Urinary bladder (tissue), 4 donors: Measurements from ENCODE around the gene NSUN3. TPM values are rescaled to one million over a fixed set of nuclear protein-coding genes. Genes with fewer than 3 reads are reported as not detected.
"Not testable (repeated sequence)": the region's sequence is repeated elsewhere in the genome, so short reads cannot be mapped to it uniquely, and the experiment has no call there.

Experiments
- DNase-seq: peaks from one replicate; pipeline ENCODE4 v3.0.0-alpha.2; 2015; ENCODE audit errors: extremely low spot score
- H3K27ac ChIP-seq: one replicate; pipeline ENCODE4 v1.5.1; 2013; ENCODE audit warnings: low read depth, mild to moderate bottlenecking, moderate library complexity
- H3K36me3 ChIP-seq: one replicate; pipeline ENCODE4 v1.6.1; 2013; ENCODE audit warnings: mild to moderate bottlenecking, moderate library complexity; ENCODE audit not compliant: insufficient read depth
- H3K4me1 ChIP-seq: one replicate; pipeline ENCODE4 v1.6.1; 2013; ENCODE audit warnings: mild to moderate bottlenecking, moderate library complexity; ENCODE audit not compliant: insufficient read depth
- H3K4me3 ChIP-seq: one replicate; pipeline ENCODE4 v1.5.1; 2013; ENCODE audit warnings: low read depth, low read length
- WGBS: extraction: QIAGEN DNeasy Blood & Tissue Kit; methylation state at CpG from one replicate; pipeline ENCODE4 v1.1.7; 2013; 5-methylcytosine and 5-hydroxymethylcytosine counted together
- polyA plus RNA-seq: library from polyadenylated mRNA; stranded (reverse); fragments of 200-250 nt; gene quantifications from one replicate; pipeline ENCODE4 v1.2.3, GENCODE V29; 2013
- total RNA-seq: library from RNA; depleted of rRNA; stranded (reverse); fragments of >200 nt; gene quantifications from one replicate; pipeline ENCODE4 v1.2.3, GENCODE V29; 2014
- donor health status: healthy with polysubstance abuse.
- donor health status: healthy.

Gene NSUN3
- total and polyA plus RNA-seq, 2 donors, result 7.1 to 41.4 TPM

DNA sequence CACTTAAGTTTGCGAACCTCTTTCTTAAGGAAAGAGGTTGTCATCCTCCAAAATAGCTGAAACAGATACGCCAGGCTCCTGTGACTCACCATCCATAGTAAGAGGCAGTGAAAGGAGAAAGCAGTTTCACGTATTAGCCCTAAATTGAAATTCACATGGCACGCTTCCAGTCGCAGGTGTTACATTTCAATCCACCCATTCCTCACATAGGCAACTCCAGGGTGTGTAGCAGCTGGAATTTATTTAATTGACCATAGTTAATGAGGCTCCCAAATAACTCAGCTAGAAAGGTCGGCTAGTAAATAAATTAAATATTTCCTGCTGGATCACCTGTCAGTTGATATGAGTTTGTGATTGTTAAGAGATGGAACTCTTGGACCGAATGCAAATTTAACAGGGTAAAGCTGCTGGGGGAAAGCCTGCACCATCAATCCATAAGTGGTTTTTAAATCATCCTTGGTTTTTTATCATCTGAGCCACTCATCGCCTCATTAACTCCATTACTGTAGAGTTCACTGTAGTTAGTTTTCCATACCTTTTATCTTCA lies 19.6 kb downstream of the NSUN3 start:
- Histone ChIP-seq H3K4me1 (no peaks in the 10 kb centered on the region), H3K4me3 (no peak overlapping the region), H3K36me3 (no peaks in the 10 kb centered on the region), H3K27ac (no peak overlapping the region)
- WGBS, result 88% methylated on average over 8 of the region's 8 CpGs
- DNase-seq, result no peak

DNA sequence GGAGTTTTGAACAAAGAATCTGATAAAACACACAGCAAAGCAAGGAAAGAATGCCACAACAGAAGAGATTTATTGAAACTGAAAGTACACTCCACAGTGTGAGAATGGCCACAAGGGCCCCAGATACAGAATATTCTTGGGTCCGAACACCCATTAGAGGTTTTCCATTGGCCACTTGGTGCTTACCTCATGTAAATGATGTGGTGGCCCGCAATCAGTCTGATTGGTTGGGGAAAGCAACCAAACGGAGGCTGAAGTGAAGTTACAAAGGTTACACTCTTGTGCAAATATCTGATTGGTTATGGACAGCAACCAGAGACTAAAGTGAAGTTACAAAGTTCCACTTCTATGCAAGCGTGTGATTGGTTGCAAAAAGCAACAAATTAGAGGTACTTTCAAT lies 20.4 kb downstream of the NSUN3 start:
- H3K4me1 ChIP-seq, result no peaks in the 10 kb centered on the region
- no peak overlapping the region for H3K4me3 ChIP-seq
- 92% methylated on average over 4 of the region's 4 CpGs for WGBS
- no peak overlapping the region for H3K27ac ChIP-seq
- DNase-seq, result no peak
- no peaks in the 10 kb centered on the region for H3K36me3 ChIP-seq

DNA sequence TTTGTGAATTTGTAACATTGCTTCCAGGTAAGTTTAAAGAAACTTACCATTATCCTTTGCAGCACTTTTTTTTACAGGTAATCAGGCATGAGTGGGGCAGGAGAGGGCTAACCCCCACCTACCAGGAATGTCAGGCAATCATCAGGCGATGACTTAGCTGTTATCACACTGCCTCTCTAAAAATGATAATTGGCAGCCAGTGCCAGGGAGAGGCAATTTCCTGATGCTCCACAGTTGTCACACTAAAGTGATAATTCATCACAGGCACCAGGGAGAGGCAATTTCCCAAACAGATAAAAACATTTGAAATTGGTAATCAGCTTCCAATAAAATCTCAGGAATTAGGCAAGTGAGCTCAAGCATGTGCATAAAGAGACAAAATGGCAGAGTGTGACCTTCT lies 26.3 kb downstream of the NSUN3 start:
- no peak overlapping the region for H3K27ac ChIP-seq
- H3K4me3 ChIP-seq, result no peak overlapping the region
- 96% methylated on average over 1 of the region's 1 CpG for WGBS
- H3K4me1 ChIP-seq, result no peaks in the 10 kb centered on the region
- DNase-seq, result no peak
- peaks cover 2% of the 10 kb centered on the region for H3K36me3 ChIP-seq

DNA sequence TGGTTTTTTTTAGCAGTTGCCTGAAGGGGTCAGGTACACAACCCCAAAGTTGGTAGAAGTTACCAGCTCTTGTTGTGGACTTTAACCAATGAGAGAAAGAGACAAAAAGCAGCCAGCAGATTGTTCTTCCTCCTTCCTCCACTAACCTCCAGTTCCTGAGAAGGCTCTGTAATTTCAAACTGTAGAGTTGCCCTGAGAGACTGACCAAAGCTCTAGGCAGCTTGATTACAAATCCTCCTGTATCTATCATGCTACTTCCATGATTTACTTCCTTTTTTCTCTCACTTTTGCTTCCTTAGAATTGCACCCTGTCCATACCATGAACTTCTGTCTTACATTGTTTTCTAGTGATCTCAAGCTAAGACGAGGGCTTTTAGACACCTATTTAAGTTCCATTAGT lies 29.2 kb downstream of the NSUN3 start:
- 96% methylated on average over 1 of the region's 1 CpG for WGBS
- H3K4me1 ChIP-seq, result no peaks in the 10 kb centered on the region
- H3K27ac ChIP-seq, result no peak overlapping the region
- H3K4me3 ChIP-seq, result no peak overlapping the region
- DNase-seq, result no peak
- H3K36me3 ChIP-seq, result peaks cover 8% of the 10 kb centered on the region

DNA sequence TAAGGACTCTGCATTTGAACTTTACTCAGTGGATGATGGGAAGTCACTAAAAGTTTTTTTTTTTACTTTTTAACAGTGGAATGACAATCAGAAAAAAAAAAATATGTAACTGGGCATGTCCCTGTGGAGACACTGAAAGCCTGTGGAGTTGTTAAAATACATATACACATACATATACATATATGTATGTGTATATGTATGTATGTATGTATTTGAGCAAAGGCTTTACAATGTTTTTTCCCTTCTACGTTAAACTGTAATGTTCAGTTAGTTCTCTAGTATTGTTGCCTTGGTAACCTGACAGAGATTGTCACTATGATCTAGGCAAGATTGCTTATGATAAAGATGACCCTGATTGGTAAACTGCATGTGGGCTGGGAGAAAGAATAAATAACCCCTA lies 30.3 kb downstream of the NSUN3 start:
- no peaks in the 10 kb centered on the region for H3K4me1 ChIP-seq
- H3K27ac ChIP-seq, result no peak overlapping the region
- DNase-seq, result no peak
- H3K4me3 ChIP-seq, result no peak overlapping the region
- WGBS, result 82% methylated on average over 1 of the region's 1 CpG
- H3K36me3 ChIP-seq, result peaks cover 13% of the 10 kb centered on the region

DNA sequence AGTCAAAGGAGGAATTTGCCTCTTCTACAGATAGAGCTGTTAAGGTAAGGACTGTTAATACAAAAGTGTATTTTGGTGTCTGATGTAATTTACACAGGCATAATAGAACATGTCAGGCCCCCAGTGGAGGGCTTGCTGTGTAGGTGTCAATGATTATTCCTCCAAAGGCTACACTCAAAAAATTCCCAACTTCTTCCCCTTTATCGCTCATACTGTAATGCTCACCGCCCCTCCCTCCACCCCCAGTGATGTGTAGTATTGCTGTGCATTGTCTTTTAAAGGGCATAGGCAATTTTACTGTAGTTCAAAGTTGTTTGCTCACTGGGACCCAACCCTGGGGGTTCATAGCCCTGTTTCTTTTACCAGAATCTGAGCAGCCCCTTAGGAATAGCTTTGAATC lies 32.2 kb downstream of the NSUN3 start:
- peaks cover 13% of the 10 kb centered on the region for H3K36me3 ChIP-seq
- WGBS, result 100% methylated on average over 2 of the region's 2 CpGs

DNA sequence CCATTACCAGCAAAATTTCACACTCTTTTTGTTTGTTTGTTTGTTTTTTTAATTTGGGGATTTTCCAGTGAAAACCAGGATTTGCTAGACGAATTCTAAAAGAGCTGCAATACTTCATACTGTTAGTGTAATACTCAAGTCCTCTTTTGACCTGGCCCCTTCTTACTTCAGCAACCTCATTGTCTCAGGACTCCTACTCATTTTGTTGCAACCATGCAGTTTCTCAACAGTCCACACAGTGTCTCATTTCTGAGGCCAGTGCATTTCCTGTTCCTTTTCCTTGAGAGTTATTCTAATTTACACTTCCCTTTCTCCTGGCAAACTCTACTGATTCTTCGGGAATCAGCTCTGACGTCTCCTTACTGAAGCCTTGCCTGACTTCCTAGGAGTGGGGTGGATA lies 35.6 kb downstream of the NSUN3 start:
- WGBS, result 76% methylated on average over 3 of the region's 3 CpGs
- DNase-seq, result no peak
- Histone ChIP-seq H3K36me3 (peaks cover 13% of the 10 kb centered on the region), H3K27ac (no peak overlapping the region), H3K4me3 (no peak overlapping the region), H3K4me1 (no peaks in the 10 kb centered on the region)

More for the DNA sequence above, 32.2 kb downstream of the NSUN3 start:
- no peak overlapping the region for H3K27ac ChIP-seq
- no peak overlapping the region for H3K4me3 ChIP-seq
- H3K4me1 ChIP-seq, result no peaks in the 10 kb centered on the region
- no peak for DNase-seq

DNA sequence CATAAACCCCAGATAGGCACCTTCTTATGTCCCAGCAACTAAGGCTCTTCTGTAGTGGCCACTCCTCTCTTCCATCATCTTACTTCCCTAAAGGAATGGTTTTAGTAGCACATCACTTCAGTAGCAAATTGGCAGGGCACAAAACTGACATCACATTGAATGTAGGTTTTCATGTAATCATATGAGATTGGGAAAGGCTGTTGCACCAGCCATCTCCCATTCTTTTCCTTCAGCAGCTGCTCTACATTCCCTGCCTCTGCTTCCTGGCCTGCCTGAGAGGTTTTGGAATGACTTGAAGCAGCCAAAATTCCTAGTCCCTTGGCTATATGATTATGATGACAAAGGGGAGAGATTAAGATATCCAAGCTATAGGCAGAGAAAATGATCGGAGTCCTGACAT lies 36.5 kb downstream of the NSUN3 start:
- H3K36me3 ChIP-seq, result peaks cover 13% of the 10 kb centered on the region
- H3K4me1 ChIP-seq, result no peaks in the 10 kb centered on the region
- H3K27ac ChIP-seq, result no peak overlapping the region
- no peak for DNase-seq
- no peak overlapping the region for H3K4me3 ChIP-seq
- WGBS, result 75% methylated on average over 1 of the region's 1 CpG

DNA sequence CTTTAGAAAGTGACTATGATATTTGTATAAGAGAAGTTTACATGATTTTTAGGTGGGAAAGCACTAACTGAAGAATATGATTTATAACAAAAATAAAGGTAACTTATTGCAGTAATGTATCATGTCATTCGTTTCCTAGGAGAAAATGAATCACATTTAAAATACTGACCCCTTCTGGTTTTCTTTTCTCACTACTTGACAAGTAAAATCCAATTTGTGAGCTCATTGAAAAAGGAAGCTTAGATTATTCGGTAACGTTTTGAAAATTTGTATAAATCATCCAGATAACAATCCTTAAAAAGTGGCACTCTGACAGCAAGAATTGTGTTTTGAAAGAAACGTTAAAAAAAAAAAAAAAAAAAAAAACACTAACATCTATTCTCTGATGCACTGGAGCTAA lies 39.0 kb downstream of the NSUN3 start:
- no peak for DNase-seq
- H3K27ac ChIP-seq, result no peak overlapping the region
- H3K4me1 ChIP-seq, result no peaks in the 10 kb centered on the region
- WGBS, result 51% methylated on average over 4 of the region's 4 CpGs
- H3K4me3 ChIP-seq, result no peak overlapping the region
- peaks cover 8% of the 10 kb centered on the region for H3K36me3 ChIP-seq

DNA sequence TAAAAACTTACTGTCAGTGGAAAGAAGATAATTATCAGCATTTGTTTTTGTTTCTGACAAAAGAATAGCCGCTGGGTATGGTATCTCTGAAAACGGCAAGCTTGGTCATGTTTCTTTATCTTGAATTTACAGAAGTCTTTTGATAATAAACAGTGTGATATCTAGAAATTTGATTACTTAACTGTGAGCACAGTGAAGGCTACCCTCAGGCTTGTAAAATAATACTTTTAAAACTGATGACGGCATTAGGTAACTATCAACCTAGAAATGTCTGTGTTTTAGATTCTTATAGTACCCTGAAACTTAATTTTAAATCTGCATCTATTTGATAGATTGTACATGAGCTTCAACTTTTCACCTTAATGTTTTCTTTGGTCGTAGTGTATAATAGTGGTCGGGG lies 43.4 kb downstream of the NSUN3 start:
- WGBS, result 42% methylated on average over 5 of the region's 5 CpGs

DNA sequence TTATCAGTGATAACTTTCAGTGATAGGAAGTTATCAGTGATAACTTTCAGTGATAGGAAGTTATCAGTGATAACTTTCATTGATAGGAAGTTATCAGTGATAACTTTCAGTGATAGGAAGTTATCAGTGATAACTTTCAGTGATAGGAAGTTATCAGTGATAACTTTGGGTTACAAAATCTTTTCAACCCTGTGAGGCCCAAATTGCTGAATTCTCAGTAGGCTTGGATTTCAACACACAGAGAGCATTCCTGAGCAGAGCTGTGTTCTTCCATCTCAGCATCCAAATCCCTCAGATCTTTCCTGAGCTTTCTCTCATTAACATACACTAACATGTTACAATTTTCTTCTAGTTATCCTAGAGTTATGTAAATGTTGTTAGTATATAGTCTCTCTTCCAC lies 47.4 kb downstream of the NSUN3 start:
- DNase-seq, H3K27ac ChIP-seq, H3K4me1 ChIP-seq, H3K4me3 ChIP-seq, H3K36me3 ChIP-seq: not testable (repeated sequence)

More for the DNA sequence above, 43.4 kb downstream of the NSUN3 start:
- Histone ChIP-seq H3K27ac (no peak overlapping the region), H3K4me3 (no peak overlapping the region), H3K4me1 (no peaks in the 10 kb centered on the region), H3K36me3 (no peaks in the 10 kb centered on the region)
- DNase-seq, result no peak

DNA sequence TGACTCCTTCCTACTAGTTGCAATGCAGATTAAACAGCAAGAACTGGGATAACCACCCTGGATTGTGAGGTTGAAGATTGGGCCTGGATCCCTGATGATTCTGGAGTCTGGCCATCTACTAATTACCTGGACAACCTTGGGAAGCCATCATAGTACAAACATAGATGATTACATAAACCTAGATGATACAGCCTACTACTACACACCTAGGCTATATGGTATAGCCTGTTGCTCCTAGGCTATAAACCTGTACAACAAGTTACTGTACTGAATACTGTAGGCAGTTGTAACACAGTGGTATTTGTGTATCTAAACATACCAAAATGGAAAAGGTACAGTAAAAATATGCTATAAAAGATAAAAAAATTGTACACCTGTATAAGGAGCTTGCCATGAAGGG lies 48.0 kb downstream of the NSUN3 start:
- Histone ChIP-seq H3K4me1 (no peaks in the 10 kb centered on the region), H3K4me3 (no peak overlapping the region), H3K27ac (no peak overlapping the region), H3K36me3 (no peaks in the 10 kb centered on the region)
- DNase-seq, result no peak

DNA sequence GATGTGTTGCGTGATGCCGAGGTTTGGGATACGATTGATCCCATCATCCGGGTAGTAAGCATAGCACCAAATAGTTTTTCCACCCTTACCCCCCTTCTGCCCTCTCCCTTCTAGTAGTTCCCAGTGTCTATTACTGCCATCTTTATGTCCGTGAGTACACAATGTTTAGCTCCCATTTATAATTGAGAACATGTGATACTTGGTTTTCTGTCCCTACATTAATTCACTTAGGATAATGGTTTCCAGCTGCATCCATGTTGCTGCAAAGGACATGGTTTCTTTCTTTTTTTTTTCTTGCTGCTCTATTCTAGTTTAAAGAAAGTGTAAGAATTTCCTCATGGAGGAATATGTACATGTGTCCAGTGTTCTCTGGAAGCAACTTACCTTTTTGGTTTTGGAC lies 51.8 kb downstream of the NSUN3 start:
- no peak for DNase-seq
- 90% methylated on average over 5 of the region's 5 CpGs for WGBS
- Histone ChIP-seq H3K36me3 (no peaks in the 10 kb centered on the region), H3K4me3 (no peak overlapping the region), H3K4me1 (no peaks in the 10 kb centered on the region), H3K27ac (no peak overlapping the region)

DNA sequence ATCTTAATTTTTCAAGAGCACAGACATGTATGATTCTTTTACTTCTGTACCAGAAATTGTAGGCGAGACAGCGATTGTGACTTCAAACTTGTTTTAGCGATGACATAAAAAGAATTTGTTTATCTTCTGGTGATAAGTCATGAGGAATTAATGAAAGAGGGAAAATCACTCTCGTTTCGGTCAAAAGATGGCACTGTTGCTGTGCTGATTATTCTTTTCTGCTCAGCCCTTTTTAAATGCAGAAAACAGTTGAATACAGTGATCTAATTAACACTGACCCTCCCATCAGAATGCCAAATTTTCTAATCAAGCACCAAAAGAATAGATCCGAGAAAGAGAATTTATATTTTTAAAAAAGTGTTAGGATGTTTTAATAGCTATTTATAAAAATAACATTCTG lies 52.6 kb downstream of the NSUN3 start:
- no peak overlapping the region for H3K27ac ChIP-seq
- H3K4me3 ChIP-seq, result no peak overlapping the region
- 19% methylated on average over 6 of the region's 6 CpGs for WGBS
- no peak for DNase-seq
- no peaks in the 10 kb centered on the region for H3K4me1 ChIP-seq
- no peaks in the 10 kb centered on the region for H3K36me3 ChIP-seq

DNA sequence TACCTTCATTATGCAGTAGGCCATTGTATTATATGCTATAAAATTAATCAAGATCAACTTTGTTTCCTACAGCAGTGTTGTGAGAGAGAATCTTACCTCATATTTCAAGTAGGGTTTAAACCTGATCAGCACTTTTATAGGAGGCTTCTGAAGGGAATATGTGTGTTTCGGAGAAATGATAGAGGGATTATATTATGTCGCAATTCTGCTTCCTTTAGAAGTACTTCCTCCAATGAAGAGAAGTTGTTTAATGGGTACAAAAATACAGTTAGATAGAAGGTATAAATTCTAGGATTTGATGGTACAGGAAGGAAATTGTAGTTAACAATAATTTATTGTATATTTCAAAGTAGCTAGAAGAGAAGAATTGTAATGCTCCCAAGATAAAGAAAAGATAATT lies 54.9 kb downstream of the NSUN3 start:
- Histone ChIP-seq H3K27ac (no peak overlapping the region), H3K4me1 (no peaks in the 10 kb centered on the region), H3K4me3 (no peak overlapping the region), H3K36me3 (no peaks in the 10 kb centered on the region)
- WGBS, result 87% methylated on average over 2 of the region's 2 CpGs
- DNase-seq, result no peak
